Activated CD8-positive, alpha-beta memory T cell treated with anti-CD3 and anti-CD28 coated beads for 36 hours (primary cell): ENCODE results near the gene KIF14. TPM values are rescaled to one million over a fixed set of nuclear protein-coding genes. Genes with fewer than 3 reads are reported as not detected.

Experiments
- CTCF ChIA-PET: fragments of 350-600 bp; sonication (Branson Sonifier 250); formaldehyde crosslinking; loops from one replicate; lab custom pipeline; 2021; ENCODE audit warnings: antibody characterized with exemption; lab: Charles Lee
- POLR2A ChIA-PET: fragments of 350-600 bp; sonication (Branson Sonifier 250); formaldehyde crosslinking; loops from one replicate; lab custom pipeline; 2021; ENCODE audit warnings: antibody characterized with exemption; lab: Charles Lee
- total RNA-seq, 2 experiments: library from RNA; stranded (reverse); gene quantifications; one replicate each; pipeline ENCODE4 v1.2.3, GENCODE V29; 2021

The KIF14 gene, protein sequence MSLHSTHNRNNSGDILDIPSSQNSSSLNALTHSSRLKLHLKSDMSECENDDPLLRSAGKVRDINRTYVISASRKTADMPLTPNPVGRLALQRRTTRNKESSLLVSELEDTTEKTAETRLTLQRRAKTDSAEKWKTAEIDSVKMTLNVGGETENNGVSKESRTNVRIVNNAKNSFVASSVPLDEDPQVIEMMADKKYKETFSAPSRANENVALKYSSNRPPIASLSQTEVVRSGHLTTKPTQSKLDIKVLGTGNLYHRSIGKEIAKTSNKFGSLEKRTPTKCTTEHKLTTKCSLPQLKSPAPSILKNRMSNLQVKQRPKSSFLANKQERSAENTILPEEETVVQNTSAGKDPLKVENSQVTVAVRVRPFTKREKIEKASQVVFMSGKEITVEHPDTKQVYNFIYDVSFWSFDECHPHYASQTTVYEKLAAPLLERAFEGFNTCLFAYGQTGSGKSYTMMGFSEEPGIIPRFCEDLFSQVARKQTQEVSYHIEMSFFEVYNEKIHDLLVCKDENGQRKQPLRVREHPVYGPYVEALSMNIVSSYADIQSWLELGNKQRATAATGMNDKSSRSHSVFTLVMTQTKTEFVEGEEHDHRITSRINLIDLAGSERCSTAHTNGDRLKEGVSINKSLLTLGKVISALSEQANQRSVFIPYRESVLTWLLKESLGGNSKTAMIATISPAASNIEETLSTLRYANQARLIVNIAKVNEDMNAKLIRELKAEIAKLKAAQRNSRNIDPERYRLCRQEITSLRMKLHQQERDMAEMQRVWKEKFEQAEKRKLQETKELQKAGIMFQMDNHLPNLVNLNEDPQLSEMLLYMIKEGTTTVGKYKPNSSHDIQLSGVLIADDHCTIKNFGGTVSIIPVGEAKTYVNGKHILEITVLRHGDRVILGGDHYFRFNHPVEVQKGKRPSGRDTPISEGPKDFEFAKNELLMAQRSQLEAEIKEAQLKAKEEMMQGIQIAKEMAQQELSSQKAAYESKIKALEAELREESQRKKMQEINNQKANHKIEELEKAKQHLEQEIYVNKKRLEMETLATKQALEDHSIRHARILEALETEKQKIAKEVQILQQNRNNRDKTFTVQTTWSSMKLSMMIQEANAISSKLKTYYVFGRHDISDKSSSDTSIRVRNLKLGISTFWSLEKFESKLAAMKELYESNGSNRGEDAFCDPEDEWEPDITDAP (N-terminal part only)
- total RNA-seq: 10 to 100 TPM; 12.4 to 12.6 TPM

DNA sequence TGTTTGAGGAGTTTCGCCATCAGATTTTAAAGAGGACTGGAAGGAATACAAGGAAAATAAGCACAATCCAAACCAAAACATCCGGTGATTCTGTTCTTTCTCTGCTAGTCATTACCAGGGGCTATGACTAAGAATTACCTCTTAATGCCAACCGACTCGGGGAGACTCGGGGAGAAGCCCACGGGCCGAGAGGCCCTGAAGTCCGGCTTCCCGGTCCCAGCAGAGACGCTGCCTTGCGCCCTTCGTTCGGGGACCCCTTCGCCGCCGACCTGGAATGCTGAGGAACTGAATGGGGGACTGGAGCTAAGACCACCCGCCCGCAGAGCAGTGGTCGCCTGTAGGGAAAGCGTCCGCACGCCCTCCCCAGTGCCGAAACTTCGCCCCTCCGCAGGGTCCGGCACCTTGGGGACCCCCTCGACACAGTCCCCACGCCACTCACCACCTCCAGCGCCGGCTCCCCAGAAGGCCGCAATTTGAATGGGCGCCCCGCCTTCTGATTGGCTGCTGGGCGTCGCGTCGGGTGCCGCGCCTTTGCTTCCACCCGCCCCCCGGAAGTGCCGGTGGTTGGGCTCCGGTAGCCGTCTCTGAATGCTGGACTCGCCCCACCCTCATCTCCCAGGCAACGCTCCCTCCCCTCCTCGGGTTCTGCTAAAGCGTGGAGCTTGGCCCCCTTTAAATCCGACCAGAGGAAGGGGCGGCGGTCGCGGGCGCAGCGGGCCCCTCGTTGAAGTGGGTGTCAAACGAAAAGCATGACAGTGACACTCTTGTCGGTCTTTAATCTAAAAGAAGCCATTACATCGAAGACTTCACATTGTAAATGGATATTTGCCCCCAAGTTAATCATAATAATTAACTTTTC, at the start of gene KIF14:
Gene KIF14, minus strand, starts transcription at position 479 of the 859 bp plus-strand sequence. CDS start 2,028 bp downstream, outside the sequence.
- POLR2A ChIA-PET: interaction anchor here (0.5 to 1.9 kb wide), 3 partner anchors 8 to 52 kb away, joined by 3 to 15 read pairs (median 4); partner anchors contain the start of gene DDX59
- CTCF ChIA-PET: interaction anchor here (1.7 to 3.7 kb wide), 3 partner anchors 49 to 186 kb away, joined by 4 to 45 read pairs (median 16); partner anchors contain the start of gene DDX59

DNA sequence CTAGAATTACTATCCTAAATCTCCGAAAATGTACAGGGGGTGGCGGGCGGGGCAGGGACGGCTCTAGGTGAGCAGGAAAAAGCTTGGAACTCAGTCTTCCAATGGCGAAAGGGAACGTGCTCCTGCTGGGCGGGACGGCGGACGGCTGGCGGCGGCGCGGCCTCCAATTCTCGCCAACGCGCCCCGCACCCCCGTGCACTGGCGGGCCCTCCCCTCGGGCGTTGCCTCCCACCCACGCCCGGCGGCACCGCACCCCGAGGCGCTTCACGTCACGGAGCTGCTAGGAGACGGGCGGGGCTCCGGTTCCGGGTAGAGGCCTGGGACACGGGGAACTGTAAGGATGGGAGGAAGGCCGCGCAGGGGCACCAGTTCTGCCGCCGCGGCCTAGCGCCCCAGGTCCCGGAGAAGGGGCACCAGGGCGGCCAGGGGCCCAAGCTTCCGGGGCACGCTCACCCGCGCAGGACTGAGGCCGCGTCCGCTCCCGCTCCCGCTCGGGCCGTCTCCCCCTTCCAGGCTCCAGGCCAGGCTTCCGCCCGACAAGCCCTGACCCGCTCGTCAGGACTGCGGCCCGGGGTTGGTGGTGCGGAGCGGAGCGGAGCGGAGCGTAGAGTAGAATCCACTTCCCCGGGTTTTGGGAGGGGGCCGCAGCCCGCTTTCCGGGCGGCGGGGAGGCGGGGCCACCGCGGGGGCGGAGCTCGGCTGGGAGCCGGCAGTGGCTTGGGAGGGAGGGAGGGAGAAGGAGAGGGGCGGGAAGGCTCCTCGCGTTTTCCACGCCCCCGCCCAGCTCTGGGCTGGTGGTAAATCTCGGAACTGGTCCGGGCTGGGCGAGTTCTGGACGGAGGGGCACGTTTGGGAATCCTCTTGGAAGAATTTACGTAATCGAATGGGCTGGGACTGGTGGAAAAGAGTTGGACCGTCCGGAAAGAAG, 49.0 kb upstream of the KIF14 start, which contains the start of gene DDX59:
Gene DDX59, minus strand, starts transcription at position 594 of the 928 bp plus-strand sequence. CDS start 3,167 bp downstream, outside the sequence.
- ChIA-PET POLR2A (interaction anchor here (0.5 to 2.1 kb wide), 7 partner anchors 9 to 222 kb away, joined by 3 to 15 read pairs (median 4); partner anchors contain the start of gene CAMSAP2), CTCF (interaction anchor here (0.6 to 3.0 kb wide), 4 partner anchors 42 to 55 kb away, joined by 3 to 16 read pairs (median 4); partner anchors contain the start of gene KIF14)

DNA sequence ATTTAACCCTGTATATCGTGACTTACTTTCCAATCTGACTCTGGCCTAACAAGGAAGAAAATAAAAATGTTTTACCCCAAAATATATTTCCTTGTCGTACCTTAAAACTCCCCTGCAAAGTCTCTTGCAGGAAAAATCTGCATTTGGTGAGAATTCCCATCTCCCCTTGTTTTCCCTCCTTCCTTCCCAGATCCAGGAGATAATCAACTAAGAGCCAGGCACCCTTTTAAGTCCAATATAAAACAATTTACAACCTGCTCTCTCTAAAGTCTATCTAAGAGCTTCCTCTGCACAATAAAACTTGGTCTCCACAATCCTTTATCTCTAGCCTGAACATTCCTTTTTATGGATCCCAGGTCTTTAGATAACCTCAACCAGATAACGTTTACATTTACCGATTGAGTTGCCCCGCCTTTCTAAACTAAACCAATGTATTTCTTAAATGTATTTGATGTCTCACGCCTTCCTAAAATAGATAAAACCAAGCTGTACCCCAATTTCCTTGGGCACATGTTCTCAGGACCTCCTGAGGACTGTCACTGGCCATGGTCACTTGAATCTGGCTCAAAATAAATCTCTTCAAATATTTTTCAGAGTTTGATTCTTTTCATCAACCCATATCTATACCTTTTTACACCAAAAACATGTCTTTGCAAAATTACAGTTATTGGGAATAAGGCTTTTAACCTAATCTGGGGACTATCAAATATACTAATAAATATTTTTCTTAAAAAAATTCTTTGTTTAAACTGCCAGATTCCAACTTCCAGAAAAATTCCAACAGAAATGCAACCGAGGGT, 48.2 kb upstream of the KIF14 start:
- ChIA-PET POLR2A (interaction anchor here (1.3 to 2.1 kb wide), 4 partner anchors 9 to 70 kb away, joined by 3 to 15 read pairs (median 8); partner anchors contain the start of gene CAMSAP2), CTCF (interaction anchor here (0.6 to 3.0 kb wide), 3 partner anchors 41 to 54 kb away, joined by 3 to 16 read pairs (median 4); partner anchors contain the start of gene KIF14)

DNA sequence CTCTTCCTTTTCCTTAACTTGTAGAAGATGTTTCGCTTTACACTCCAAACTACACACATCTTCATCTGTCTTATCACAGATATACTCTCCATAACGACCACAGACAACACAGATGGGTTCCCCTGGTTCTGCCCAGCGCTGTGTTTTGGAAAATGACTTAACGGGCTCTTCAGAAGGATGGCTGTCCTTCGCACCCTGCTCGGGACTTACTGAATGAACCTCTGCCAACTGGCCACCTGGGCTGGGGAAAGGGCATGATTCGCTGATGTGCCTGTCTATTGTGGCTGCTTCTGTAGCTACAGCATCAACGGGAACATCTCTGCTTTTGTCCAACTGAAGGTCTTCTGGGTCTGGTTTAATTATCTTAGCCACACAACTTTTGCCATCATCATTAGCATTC, 45.8 kb upstream of the KIF14 start:
- ChIA-PET POLR2A (no interaction called here), CTCF (interaction anchor here (1.0 kb wide), 1 partner anchor 44 kb away, joined by 4 read pairs; no protein-coding TSS in a partner anchor)

DNA sequence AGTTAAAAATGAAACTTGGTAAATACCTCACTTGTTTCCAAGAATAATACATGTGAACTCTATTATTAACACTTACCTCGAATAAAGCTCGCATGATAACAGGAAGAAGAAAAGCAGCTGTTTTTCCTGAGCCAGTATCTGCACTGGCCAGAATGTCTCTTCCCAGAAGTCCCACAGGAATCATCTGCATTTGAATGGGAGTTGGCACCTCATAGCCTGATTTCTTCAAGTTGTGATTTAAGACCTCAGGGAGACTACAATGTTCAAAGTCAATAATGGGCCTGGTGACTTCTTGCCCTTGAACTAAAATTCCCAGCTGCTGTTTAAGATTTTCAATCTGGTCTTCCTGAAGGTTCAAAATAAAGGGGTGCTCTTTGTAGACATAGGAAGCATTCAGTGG, 45.3 kb upstream of the KIF14 start:
- CTCF ChIA-PET: interaction anchor here (0.7 to 1.0 kb wide), 2 partner anchors 23 to 44 kb away, joined by 4 read pairs; no protein-coding TSS in a partner anchor
- POLR2A ChIA-PET: interaction anchor here (0.6 to 0.7 kb wide), 2 partner anchors 9 to 504 kb away, joined by 3 read pairs; no protein-coding TSS in a partner anchor

DNA sequence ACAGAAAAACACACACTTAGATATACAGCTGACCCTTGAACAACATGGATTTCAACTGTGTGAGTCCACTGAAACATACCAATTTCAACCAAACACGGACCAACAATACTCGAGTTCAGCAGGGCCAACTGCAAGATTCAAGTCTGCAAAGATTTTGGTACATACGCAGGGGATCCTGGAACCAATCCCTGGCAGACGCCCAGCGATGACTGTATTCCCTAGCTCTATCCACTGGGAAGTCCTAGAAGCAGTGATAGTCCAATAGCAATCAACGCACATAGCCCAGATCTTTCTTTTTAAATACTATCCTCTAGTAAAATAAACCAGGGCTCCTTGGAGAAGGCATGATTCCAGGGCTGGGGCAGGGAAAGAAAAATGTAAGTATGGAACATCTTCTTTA, 40.2 kb upstream of the KIF14 start:
- ChIA-PET CTCF (no interaction called here), POLR2A (interaction anchor here (1.0 kb wide), 1 partner anchor 9 kb away, joined by 3 read pairs; the partner anchor contains the start of gene DDX59)

DNA sequence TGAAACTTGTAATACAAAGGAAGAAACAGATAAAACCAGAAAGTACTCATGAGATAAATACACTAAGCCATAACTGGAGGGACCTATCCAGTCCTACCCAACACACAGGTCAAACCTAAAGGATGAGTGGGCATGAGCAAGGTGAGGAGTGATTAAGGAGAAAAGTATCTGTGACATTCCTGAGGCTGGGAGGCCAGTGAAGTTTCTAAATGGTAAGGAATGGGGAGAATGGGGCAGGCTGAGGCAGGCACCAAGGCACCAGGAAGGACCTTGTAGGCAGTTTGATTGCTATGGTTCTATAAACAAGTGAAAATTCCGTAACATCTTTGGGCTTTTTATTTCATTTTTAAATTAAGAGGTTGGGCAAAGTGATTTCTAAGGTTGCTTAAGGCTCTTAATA, 38.7 kb upstream of the KIF14 start:
- POLR2A ChIA-PET: no interaction called here
- CTCF ChIA-PET: no interaction called here

DNA sequence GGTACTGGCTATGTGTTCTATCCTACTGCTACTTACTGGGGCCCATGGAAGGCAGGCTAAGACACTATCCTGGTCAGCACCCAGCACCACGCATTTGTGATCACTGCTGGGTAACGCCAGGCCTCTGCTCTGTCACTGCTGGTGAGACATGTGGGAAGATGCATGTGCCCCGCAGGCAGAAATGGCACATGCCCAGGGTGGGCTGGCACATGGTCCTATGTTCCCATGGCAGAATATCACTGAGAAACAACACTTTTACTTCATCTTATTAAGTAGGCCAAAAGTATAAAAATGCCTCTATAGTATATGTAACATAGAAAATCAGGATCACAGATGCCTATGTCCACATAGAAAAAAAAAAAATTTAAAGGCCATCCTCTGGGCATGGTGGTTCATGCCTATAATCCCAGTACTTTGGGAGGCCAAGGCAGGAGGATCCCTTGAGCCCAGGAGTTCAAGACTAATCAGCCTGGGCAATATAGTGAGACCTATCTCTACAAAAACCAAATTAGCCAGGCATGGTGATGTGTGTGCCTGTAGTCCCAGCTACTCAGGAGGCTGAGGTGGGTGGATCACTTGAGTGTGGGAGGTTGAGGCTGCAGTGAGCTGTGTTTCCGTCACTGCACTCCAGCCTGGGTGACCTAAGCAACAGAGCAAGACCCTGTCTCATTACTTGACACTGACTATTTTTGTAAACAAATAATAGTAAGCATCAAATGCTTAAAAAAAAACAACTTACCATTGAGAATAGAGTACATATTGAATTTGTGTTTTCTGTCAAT, 37.7 kb upstream of the KIF14 start:
- POLR2A ChIA-PET: no interaction called here
- CTCF ChIA-PET: no interaction called here

DNA sequence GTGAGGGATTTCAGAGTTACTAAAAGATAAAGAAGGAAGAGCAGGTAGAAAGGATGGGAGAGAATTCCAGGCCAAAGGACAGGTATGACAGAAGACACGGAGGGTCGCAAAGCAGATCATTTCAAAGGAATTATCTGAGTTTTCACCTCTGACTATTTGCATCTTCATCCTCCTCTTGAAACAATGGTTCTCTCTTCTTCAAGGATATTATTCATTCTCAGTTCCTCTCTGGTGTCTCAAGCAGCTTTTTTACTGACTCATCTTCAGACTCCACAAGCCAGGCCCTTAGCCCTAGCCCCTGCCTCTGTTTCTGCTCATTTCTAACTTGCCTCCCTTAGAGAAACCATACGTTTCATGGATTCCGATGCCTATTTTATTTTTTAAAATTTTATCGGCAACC, 34.1 kb upstream of the KIF14 start:
- POLR2A ChIA-PET: no interaction called here
- CTCF ChIA-PET: no interaction called here

DNA sequence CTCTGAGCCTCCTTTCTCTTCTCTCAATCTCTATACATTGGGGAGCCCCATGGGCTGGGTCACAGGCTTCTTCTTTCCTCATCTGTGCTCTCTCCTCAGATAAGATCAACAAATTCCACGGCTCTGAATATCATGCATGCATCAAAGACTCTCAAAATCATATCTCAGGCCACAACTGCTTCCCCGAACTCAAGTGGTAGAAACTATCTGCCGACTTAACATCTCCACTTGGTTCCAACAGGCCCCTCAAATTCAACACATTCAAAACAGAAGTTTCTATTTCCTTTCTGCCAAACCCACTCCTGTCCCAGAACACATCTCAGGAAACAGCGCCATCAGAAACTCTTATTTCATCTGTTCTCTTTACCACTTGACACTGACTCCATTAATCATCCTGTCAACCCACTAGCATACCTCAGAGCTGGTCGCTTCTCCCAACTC, 32.5 kb upstream of the KIF14 start:
- ChIA-PET CTCF (interaction anchor here (0.7 to 1.0 kb wide), 2 partner anchors 9 to 23 kb away, joined by 3 to 5 read pairs; no protein-coding TSS in a partner anchor), POLR2A (no interaction called here)

DNA sequence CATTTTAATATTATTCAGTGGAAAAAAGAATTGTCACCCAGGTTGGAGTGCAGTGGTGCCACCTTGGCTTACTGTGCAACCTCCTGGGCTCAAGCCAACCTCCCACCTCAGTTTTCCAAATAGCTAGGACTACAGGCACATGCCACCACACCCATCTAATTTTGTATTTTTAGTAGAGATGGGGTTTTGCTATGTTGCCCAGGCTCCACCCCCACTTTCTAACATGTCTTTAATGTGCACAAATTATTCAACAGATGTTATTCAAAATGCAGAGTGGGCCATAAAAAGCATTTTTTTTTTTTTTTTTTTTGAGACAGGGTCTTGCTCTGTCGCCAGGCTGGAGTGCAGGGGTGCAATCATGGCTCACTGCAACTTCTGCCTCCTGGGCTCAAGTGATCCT, 31.8 kb upstream of the KIF14 start:
- CTCF ChIA-PET: interaction anchor here (0.7 to 0.9 kb wide), 2 partner anchors 8 to 30 kb away, joined by 3 to 5 read pairs; no protein-coding TSS in a partner anchor
- POLR2A ChIA-PET: no interaction called here

DNA sequence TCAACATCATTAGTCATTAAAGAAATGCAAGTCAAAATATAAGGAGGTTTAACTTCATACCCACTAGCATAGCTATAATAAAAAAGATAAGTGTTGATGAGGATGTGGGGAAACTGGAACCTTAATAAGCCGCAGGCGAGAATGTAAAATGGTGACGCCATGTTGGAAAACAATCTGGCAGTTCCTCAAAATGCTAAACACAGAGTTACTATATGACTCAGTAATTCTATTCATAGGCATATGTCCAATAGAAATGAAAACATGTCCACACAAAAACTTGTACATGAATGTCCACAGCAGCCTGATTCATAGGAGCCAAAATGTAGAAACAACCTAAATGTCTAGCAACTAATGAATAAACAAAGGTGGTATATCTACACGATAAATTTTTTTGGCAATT, 26.0 kb upstream of the KIF14 start:
- ChIA-PET CTCF (no interaction called here), POLR2A (no interaction called here)

DNA sequence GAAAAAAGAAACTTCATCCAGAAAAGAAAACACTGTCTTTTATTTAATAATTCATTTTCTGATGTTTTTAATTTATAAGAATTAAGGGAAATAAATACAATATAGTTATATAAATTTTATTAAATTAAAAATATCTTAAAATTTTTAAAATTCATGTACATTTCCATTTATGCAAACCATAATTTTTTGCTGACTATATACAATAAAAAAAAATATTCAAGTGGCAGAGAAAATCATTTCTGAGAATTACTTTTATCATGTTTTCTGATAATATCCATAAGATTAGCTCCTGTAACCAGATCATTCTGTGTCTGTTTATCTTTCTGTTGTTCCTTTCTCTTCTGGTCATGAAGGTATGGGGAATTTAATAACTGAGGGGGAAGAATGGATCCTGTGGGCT, 23.5 kb upstream of the KIF14 start:
- POLR2A ChIA-PET: no interaction called here
- CTCF ChIA-PET: interaction anchor here (0.6 to 0.9 kb wide), 2 partner anchors 9 to 21 kb away, joined by 3 to 5 read pairs; no protein-coding TSS in a partner anchor

DNA sequence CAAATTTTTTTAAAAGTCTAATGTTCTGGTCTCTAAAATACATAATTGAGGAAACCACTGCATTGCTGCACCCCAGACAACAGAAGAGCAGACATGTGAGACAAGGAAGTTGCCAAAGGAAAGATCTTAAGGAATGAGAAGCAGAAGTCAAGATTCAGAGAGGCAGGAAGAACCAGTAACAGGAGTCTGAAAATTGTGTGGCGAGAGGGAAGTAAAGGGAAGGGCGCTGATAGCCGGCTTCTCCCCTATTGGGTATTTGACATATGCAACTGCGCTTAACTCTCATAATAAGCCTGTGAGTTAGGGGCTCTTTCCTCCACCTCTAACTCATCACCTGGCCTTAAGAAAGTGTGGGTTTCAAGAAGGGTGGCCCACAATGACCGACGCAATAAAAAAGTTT, 21.9 kb upstream of the KIF14 start:
- POLR2A ChIA-PET: interaction anchor here (0.6 kb wide), 1 partner anchor 356 kb away, joined by 3 read pairs; no protein-coding TSS in a partner anchor
- CTCF ChIA-PET: interaction anchor here (0.9 to 1.0 kb wide), 2 partner anchors 9 to 23 kb away, joined by 3 to 4 read pairs; no protein-coding TSS in a partner anchor
